GM12875 (cell line): Measurements from ENCODE around the gene TUBB.

ENCODE experiments used
- H3K4me3 ChIP-seq: one replicate; pipeline ENCODE4 v1.5.1; 2011; ENCODE audit warnings: low read depth, low read length, control low read depth
- TF ChIP-seq, protein P1 (sequence below): IDR thresholded peaks from 2 replicates; pipeline ENCODE4 v1.5.1; 2011; ENCODE audit warnings: low read depth, mild to moderate bottlenecking, control low read depth, inconsistent platforms, low read length, moderate library complexity, borderline replicate concordance; ENCODE audit not compliant: insufficient read depth

The TUBB gene

DNA sequence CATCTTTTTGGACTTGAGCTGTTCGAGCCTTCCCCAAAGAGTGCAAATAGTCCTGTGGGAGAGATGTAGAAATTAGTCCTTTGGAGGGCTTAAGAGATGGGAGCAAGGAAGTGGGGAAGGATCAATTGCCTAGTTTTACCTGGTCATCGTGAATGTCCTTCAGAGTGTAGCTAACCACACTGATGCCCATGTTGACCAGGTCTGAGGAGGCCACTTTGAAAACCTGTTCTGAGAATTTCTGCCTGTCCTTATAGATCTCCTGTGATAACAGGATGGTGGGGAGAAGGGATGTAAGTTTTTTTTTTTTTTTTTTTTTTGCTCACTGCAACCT lies 20.4 kb downstream of the TUBB start:
- TF ChIP-seq, protein P1, sequence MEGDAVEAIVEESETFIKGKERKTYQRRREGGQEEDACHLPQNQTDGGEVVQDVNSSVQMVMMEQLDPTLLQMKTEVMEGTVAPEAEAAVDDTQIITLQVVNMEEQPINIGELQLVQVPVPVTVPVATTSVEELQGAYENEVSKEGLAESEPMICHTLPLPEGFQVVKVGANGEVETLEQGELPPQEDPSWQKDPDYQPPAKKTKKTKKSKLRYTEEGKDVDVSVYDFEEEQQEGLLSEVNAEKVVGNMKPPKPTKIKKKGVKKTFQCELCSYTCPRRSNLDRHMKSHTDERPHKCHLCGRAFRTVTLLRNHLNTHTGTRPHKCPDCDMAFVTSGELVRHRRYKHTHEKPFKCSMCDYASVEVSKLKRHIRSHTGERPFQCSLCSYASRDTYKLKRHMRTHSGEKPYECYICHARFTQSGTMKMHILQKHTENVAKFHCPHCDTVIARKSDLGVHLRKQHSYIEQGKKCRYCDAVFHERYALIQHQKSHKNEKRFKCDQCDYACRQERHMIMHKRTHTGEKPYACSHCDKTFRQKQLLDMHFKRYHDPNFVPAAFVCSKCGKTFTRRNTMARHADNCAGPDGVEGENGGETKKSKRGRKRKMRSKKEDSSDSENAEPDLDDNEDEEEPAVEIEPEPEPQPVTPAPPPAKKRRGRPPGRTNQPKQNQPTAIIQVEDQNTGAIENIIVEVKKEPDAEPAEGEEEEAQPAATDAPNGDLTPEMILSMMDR: no peak
- H3K4me3 ChIP-seq: no peak overlapping the region

DNA sequence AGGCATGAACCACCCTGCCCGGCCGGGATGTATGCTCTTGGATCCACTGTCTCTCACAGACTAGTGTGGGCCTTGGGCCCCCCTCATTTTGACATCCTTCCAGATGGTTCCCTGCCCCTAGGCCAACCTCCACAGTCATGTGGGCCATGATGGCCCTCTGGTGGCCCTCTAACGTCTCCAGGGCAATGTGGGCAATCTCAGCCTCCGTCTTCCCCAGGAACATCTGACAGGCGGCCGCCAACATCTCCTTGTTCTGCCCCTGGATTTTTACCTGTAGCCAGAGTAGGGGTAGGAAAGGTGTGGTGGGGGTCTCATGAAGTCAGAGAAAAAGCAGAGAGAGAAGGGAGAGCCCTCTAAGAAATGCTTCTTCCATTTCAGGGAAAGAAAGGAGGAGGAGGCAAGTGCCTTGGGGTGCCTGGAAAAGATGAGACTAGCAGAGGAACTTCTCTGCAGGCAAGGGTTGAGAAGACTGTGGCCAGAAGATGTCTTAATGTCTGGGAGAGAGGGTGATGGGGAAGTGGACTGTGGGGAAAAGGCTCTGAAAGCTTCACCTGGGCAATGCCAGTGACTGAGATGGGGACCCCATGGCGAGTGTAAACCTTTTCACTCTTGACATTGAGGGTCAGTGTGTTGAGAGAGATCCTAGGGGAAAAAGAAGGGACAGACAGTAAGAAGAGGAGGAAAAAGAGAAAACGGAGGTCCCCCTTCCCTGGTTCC lies 21.1 kb downstream of the TUBB start:
- TF ChIP-seq, protein P1: no peak
- peak overlapping the region; percentile 60 for H3K4me3 ChIP-seq

DNA sequence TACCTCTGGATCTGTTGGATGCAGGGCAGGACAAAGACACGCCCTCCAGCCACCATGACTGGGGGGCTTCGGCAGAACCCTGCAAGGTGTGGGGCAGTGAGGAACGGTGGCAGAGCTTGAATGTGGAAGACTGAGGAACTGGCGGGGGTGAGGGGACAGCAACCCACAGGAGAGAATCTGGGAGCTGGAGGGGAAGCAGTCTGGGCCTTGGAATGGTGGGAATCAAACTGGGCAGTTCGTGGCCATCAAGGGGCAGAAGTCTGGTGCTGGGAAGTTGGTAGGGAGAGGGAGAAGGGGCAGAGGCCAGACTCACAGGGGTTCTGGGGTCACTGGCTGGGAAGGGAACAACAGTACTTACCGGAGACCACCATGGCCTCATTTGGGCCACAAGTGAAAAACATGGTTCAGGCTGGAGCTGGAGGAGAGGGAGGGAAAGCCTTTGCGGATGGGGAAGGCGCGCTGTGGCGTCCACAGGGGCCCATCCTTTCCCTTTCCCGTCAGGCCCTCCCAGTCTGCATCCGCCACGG lies 21.7 kb downstream of the TUBB start:
- TF ChIP-seq, protein P1: no peak
- peak overlapping the region; percentile 60 for H3K4me3 ChIP-seq

DNA sequence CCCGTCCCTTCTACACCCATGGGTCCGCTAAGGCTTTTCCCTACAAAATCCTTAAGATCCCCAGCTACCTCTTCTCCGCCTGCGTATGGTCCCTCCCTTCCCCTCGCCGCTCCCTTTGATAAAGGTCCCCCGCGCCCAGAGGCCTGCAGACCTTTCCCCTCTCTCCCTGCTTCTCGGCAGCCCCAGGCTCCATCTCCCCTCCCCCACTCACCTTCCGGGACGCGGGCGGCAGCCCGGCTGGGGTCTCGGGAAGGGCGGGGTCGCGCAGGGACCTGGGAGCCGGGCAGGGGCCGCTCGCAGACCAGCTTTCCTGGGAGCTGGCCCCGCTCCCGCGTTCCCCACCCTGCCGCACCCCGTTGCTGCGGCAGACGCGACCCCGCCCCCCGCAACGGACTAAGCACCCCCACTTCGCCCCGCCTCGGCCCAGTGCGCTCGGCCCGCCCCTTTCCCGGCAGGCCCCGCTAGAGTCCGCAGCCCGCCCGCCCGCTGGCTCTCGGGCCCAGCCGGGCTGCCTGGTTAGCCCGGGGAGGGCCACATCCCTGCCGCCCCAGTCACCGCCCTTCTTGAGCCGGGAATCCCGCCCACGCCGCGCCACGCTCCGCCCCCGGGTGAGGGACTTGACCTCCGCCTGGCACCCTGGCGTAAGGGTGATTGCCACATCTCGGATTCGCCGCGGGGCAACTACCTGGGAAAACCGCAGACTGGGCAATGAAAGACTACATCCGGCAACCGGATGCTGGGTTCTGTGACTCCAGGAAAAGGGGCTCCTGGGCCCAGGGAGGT lies 22.4 kb downstream of the TUBB start, which contains the start of gene FLOT1:
Gene FLOT1 (minus strand): TSS at position 372 of the 783 bp plus-strand sequence. CDS start 498 bp downstream, outside the sequence.
- TF ChIP-seq, protein P1: no peak

DNA sequence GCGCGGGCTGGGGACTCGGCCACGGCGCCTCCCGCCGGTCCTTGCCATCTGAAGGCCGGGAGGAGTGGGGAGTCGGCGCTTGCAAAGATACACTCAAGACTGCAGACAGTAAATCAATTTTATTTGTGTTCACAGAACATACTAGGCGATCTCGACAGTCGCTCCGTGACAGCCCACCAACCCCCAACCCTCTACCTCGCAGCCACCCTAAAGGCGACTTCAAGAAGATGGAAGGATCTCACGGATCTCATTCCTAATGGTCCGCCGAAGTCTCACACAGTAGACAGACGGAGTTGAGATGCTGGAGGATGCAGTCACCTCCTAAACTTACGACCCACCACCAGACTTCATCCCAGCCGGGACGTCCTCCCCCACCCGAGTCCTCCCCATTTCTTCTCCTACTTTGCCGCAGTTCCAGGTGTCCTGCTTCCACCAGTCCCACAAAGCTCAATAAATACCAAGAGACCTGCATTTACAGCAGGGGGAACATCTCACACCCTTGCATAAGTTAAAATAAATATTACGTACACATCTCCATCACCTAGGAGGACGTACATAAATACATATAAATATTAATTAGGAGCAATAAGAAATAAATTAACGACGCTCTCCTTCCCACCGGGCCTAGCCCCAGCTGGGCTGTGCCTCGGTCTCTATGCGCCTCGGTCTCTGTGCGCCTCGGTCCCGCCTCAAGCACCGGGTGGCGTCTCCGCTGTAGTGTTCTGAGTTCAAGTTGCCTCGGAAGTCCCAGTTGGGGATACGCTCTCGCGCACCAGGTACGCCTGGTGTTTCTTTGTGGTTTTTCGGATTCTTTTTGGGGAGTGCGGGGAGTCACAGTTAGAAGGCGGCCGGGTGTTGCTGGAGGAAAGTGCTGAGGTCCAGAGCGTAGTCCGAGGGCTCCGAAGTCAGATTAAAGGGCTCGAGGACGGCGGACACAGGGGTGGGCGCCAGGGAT lies 23.2 kb downstream of the TUBB start:
- H3K4me3 ChIP-seq: peak overlapping the region; percentile 60
- TF ChIP-seq, protein P1: no peak

More for the DNA sequence above, 22.4 kb downstream of the TUBB start, which contains the start of gene FLOT1:
- H3K4me3 ChIP-seq: peak within 1 kb of the TSS; percentile 60

- H3K4me3 ChIP-seq: peak within 1 kb of the TSS; percentile 60
- TF ChIP-seq, protein P1: peak; percentile 77
These were observed 24.1 kb downstream of the TUBB start, which contains the start of gene IER3 for GRCh38 chr6:30744054-30744805. Gene IER3, minus strand, starts transcription at chr6:30744547. Its CDS starts 29 bp downstream, at chr6:30744518.
